Heart left ventricle (tissue), 13 donors: ENCODE results near the gene PLSCR1.

ENCODE experiments used
- POLR2A ChIP-seq, 2 donors: fragments of 450-650 bp; IDR thresholded peaks; one replicate each; pipeline ENCODE4 v1.6.1; 2017; ENCODE audit warnings: antibody characterized with exemption in 2 of 2, mild to moderate bottlenecking in 2 of 2, moderate library complexity in 2 of 2
- TF ChIP-seq, protein P1 (sequence below), 12 donors: fragments of 200-600 bp; sonication (generic) in 4 of 12; IDR thresholded peaks; one replicate each; pipeline versions ENCODE4 v1.5.0 to v1.8.0; 2018 to 2022; ENCODE audit warnings: antibody characterized with exemption in 12 of 12, mild to moderate bottlenecking in 5 of 12
- donor health status: ischemic (EF 13 %, LVEDD 7.1; RV severe dilation, severe dysfunction).
- donor health status: DM: no; HTN: yes; CAD: no.
- donor health status: DM: no; HTN: no; CAD: no.
- donor health status: ischemic (EF 25% LVEDD 6.9; RV normal size, moderate dysfunction).
- donor health status: ischemic (EF 25% LVEDD 5.7; RV mildly dilated, moderate dysfunction).
- donor health status: ischemic (EF 35%, LVEDD 5.7; RV mildly dilated, moderate dysfunction).
- donor health status: nonischemic (EF 11% LVEDD 7.7; RV severe dilation, severe dysfunction).
- donor health status: DM: yes; HTN: yes; CAD: no.
- donor health status: PGD.
- donor health status: ischemic (EF 29% LVEDD 5.4; RV normal size, mild dysfunction).
- donor health status: nonischemic (EF 23%, LVEDD 6.1; RV moderate dilation, normal function).

DNA sequence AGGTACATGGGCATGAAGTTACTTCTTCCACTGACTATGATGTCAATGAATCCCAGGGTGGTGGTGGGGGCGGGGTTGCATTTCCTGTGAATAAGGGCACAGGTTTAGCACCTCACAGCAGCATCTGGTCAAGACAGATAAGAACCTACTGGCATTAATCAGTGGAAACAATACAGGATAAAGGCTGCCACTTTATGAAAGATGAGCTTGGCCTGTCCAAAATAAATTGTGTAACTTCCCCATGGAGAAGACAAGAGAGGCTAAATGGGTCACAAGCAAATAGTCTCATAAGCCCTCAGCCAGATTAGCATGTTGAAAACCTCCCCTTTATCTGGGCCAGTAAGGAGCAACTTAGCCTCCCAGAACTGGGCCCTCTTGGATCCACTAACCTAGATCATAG, 47.7 kb downstream of the PLSCR1 start:
- TF ChIP-seq, protein P1, sequence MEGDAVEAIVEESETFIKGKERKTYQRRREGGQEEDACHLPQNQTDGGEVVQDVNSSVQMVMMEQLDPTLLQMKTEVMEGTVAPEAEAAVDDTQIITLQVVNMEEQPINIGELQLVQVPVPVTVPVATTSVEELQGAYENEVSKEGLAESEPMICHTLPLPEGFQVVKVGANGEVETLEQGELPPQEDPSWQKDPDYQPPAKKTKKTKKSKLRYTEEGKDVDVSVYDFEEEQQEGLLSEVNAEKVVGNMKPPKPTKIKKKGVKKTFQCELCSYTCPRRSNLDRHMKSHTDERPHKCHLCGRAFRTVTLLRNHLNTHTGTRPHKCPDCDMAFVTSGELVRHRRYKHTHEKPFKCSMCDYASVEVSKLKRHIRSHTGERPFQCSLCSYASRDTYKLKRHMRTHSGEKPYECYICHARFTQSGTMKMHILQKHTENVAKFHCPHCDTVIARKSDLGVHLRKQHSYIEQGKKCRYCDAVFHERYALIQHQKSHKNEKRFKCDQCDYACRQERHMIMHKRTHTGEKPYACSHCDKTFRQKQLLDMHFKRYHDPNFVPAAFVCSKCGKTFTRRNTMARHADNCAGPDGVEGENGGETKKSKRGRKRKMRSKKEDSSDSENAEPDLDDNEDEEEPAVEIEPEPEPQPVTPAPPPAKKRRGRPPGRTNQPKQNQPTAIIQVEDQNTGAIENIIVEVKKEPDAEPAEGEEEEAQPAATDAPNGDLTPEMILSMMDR (IDR thresholded peaks at IDR 0.05): no peak
- TF ChIP-seq POLR2A (IDR thresholded peaks at IDR 0.05): no peak
